Endothelial cell of umbilical vein (primary cell): ENCODE data around the gene CEP295NL. TPM values are rescaled to one million over a fixed set of nuclear protein-coding genes. Genes with fewer than 3 reads are reported as not detected.

Experiments used
- BruUV-seq: library from RNA; stranded (reverse); fragments of 400-500 nt; replicated peaks from 2 replicates; lab custom pipeline; 2021; lab: Mats Ljungman, UMichigan
- CTCF ChIA-PET: fragments of 300-600, 350-600 bp; sonication (Branson Sonifier 250); formaldehyde crosslinking; loops from one replicate; lab custom pipeline; 2021; ENCODE audit warnings: antibody characterized with exemption, inconsistent platforms; lab: Charles Lee
- POLR2A ChIA-PET: fragments of 300-600, 350-600 bp; sonication (Branson Sonifier 250); formaldehyde crosslinking; loops from one replicate; lab custom pipeline; 2021; ENCODE audit warnings: antibody characterized with exemption, inconsistent platforms; lab: Charles Lee
- DNase-seq: peaks from one replicate; pipeline ENCODE4 v3.0.0-alpha.2; 2011; ENCODE audit warnings: low read depth, low spot score
- FAIRE-seq: peaks from 2 replicates; lab custom pipeline; 2011; peaks lifted over from hg19 to GRCh38; lab: Jason Lieb, UNC
- H2AFZ ChIP-seq: 2 replicates; pipeline ENCODE4 v1.6.0; 2012; ENCODE audit warnings: low read depth, low read length, control low read depth, inconsistent platforms
- H3K27ac ChIP-seq: 2 replicates; pipeline ENCODE4 v1.5.1; 2011; ENCODE audit warnings: low read depth, mild to moderate bottlenecking, control low read depth, low read length, moderate library complexity; ENCODE audit not compliant: insufficient read depth
- H3K27me3 ChIP-seq, 2 experiments: 2 replicates each; pipeline versions ENCODE4 v1.6.0 to v1.6.1; 2011; ENCODE audit warnings: low read length in 2 of 2, mixed read lengths in 1 of 2; ENCODE audit not compliant: control insufficient read depth in 2 of 2, insufficient read depth in 2 of 2
- H3K36me3 ChIP-seq, 2 experiments: 2 replicates in 1 of 2; 3 replicates in 1 of 2; pipeline ENCODE4 v1.5.1; 2011; ENCODE audit warnings: low read length in 2 of 2, mild to moderate bottlenecking in 1 of 2, moderate library complexity in 1 of 2; ENCODE audit not compliant: control insufficient read depth in 2 of 2, insufficient read depth in 2 of 2; ENCODE audit errors: extremely low read depth in 1 of 2
- H3K4me1 ChIP-seq: 3 replicates; pipeline ENCODE4 v1.5.1; 2011; ENCODE audit warnings: mild to moderate bottlenecking, low read length; ENCODE audit not compliant: control insufficient read depth, insufficient read depth; ENCODE audit errors: extremely low read depth
- H3K4me2 ChIP-seq: 2 replicates; pipeline ENCODE4 v1.6.1; 2011; ENCODE audit warnings: low read length, control low read depth, mixed read lengths; ENCODE audit not compliant: insufficient read depth
- H3K4me3 ChIP-seq, 3 experiments: fragments of 200-600 bp in 1 of 3; sonication (generic), shearing (Covaris generic) in 1 of 3; replicated peaks in 1 of 3; 2 replicates each; pipeline ENCODE4 v1.5.1; 2011 to 2016; ENCODE audit warnings: control low read depth in 3 of 3, low read length in 3 of 3, mild to moderate bottlenecking in 2 of 3, inconsistent platforms in 1 of 3, low read depth in 1 of 3, moderate library complexity in 1 of 3; ENCODE audit not compliant: insufficient read depth in 1 of 3
- H3K79me2 ChIP-seq: 2 replicates; pipeline ENCODE4 v1.6.0; 2012; ENCODE audit warnings: low read length, inconsistent platforms; ENCODE audit not compliant: control insufficient read depth, insufficient read depth
- H3K9ac ChIP-seq: replicated peaks from 2 replicates; pipeline ENCODE3; 2011; ENCODE audit warnings: low read length, control low read depth; ENCODE audit not compliant: insufficient read depth; ENCODE audit errors: extremely low read depth
- H3K9me1 ChIP-seq: replicated peaks from 3 replicates; pipeline ENCODE4 v1.6.0; 2011; ENCODE audit warnings: mild to moderate bottlenecking, low read length; ENCODE audit not compliant: control insufficient read depth, insufficient read depth; ENCODE audit errors: extremely low read depth
- H3K9me3 ChIP-seq: replicated peaks from 2 replicates; pipeline ENCODE4 v1.5.1; 2012; ENCODE audit warnings: low read length, inconsistent platforms; ENCODE audit not compliant: control insufficient read depth, insufficient read depth
- H4K20me1 ChIP-seq: replicated peaks from 2 replicates; pipeline ENCODE3; 2011; ENCODE audit warnings: mild to moderate bottlenecking, low read length; ENCODE audit not compliant: control insufficient read depth, insufficient read depth; ENCODE audit errors: extremely low read depth
- EZH2 ChIP-seq: IDR thresholded peaks from 2 replicates; pipeline ENCODE4 v1.6.1; 2012; ENCODE audit warnings: borderline replicate concordance, low read depth, mild to moderate bottlenecking, moderate library complexity, low read length, inconsistent platforms; ENCODE audit not compliant: severe bottlenecking
- FOS ChIP-seq: IDR thresholded peaks from 2 replicates; pipeline ENCODE4 v1.6.1; 2011; ENCODE audit warnings: mild to moderate bottlenecking, low read length, moderate library complexity, borderline replicate concordance; ENCODE audit not compliant: insufficient read depth
- GATA2 ChIP-seq: IDR thresholded peaks from 2 replicates; pipeline ENCODE4 v1.7.0; 2011; ENCODE audit warnings: low read depth, mild to moderate bottlenecking, moderate library complexity, mixed read lengths, low read length; ENCODE audit not compliant: insufficient read length, insufficient read depth
- JUN ChIP-seq: IDR thresholded peaks from 2 replicates; pipeline ENCODE4 v1.6.1; 2011; ENCODE audit warnings: borderline replicate concordance, low read depth; ENCODE audit not compliant: insufficient read length, insufficient read depth
- MYC ChIP-seq: IDR thresholded peaks from one replicate; pipeline ENCODE4 v1.6.1; 2011; ENCODE audit warnings: mild to moderate bottlenecking, low read depth, low read length
- POLR2A ChIP-seq: IDR thresholded peaks from 2 replicates; pipeline ENCODE4 v1.6.1; 2012; ENCODE audit warnings: low read depth, mild to moderate bottlenecking, control low read depth, low read length
- POLR2AphosphoS5 ChIP-seq: IDR thresholded peaks from 2 replicates; pipeline ENCODE4 v1.6.1; 2012; ENCODE audit warnings: low read depth, mild to moderate bottlenecking, control low read depth, low read length, moderate library complexity; ENCODE audit not compliant: insufficient read depth
- dilution Hi-C: fragments of 300-500 bp; cut with MboI; formaldehyde crosslinking; loops from one replicate; pipeline ENCODE4 v1.15.0; 2019; ENCODE audit warnings: low sequenced_read_pairs; ENCODE audit not compliant: extremely low pct_ligation_motif_present
- intact Hi-C: fragments of 100-400 bp; cut with micrococcal nuclease; formaldehyde crosslinking; loops from one replicate; pipeline ENCODE4 v1.10.0; 2022
- polyA plus RNA-seq, 4 experiments: library from polyadenylated mRNA; depleted of rRNA in 3 of 4; stranded (reverse) in 3 of 4; unstranded in 1 of 4; fragments of >200 nt; gene quantifications; 2 replicates each; pipeline versions ENCODE4 v1.2.1 to v1.2.3, GENCODE V29; 2011 to 2012; ENCODE audit warnings: missing spikeins in 1 of 4
- total RNA-seq: library from RNA; stranded (reverse); gene quantifications from 2 replicates; pipeline ENCODE4 v1.2.3, GENCODE V29; 2021
- TF ChIP-seq, protein P1 (sequence below), 2 donors: IDR thresholded peaks; 1 replicate in 1 of 2; 2 replicates in 1 of 2; pipeline ENCODE4 v1.5.1; 2011; ENCODE audit warnings: low read length in 2 of 2, mild to moderate bottlenecking in 2 of 2, moderate library complexity in 2 of 2, control low read depth in 1 of 2, inconsistent platforms in 1 of 2, low read depth in 1 of 2; ENCODE audit not compliant: insufficient read depth in 1 of 2; ENCODE audit errors: extremely low read depth in 1 of 2
- TF ChIP-seq, protein P2 (sequence below): IDR thresholded peaks from 2 replicates; pipeline ENCODE4 v1.6.1; 2011; ENCODE audit not compliant: insufficient read depth, insufficient read length

Gene CEP295NL
- total and polyA plus RNA-seq, 2 donors (not counting 3 experiments of a cell fraction or from before 2014, with no cell fraction given) = 0.10 to 8.3 TPM

DNA sequence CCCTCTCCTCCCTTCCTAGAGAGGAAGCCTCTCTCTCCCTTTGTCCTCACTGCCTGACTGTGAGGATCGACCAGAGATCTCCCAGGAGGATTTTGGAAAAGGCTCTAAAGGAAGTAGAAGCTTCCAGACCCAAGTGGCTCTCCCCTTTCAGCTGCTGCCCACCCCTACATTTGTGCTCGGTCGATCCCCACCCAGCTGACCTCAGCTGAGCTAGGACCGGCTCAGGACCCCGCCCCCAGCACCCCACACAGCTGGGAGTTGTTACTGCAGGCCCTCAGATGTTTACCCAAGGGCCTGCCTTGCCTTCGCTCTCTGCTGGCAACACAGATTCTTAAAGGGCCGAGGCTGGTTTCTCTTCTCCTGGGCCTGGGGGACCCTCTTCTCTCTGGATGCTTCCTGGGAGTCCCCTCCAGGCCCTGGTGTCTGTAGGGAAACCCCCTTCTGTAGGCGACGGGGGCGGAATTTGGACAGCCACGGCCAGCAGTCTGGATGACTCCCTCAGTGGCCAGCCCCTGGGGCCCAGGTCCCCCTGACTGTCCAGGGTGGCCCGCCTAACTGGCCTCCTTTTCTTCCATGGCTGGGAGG, 49.1 kb upstream of the CEP295NL start:
- FAIRE-seq (no peak), DNase-seq (no peak)
- dilution Hi-C loops (no loop called here), intact Hi-C loops (no loop called here)
- H3K27ac ChIP-seq = no peak overlapping the region
- no peak overlapping the region for H3K4me2 ChIP-seq
- H3K4me3 ChIP-seq = no peak overlapping the region
- H3K27me3 ChIP-seq = no peaks in the 10 kb centered on the region
- BruUV-seq = no TSS peak
- H3K4me1 ChIP-seq = no peaks in the 10 kb centered on the region
- H3K9me1 ChIP-seq = no peaks in the 10 kb centered on the region
- no peaks in the 10 kb centered on the region for H4K20me1 ChIP-seq
- TF ChIP-seq, protein P1, sequence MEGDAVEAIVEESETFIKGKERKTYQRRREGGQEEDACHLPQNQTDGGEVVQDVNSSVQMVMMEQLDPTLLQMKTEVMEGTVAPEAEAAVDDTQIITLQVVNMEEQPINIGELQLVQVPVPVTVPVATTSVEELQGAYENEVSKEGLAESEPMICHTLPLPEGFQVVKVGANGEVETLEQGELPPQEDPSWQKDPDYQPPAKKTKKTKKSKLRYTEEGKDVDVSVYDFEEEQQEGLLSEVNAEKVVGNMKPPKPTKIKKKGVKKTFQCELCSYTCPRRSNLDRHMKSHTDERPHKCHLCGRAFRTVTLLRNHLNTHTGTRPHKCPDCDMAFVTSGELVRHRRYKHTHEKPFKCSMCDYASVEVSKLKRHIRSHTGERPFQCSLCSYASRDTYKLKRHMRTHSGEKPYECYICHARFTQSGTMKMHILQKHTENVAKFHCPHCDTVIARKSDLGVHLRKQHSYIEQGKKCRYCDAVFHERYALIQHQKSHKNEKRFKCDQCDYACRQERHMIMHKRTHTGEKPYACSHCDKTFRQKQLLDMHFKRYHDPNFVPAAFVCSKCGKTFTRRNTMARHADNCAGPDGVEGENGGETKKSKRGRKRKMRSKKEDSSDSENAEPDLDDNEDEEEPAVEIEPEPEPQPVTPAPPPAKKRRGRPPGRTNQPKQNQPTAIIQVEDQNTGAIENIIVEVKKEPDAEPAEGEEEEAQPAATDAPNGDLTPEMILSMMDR (IDR thresholded peaks at IDR 0.05; ENCODE audit: extremely low read depth in 1 of 2, insufficient read depth in 1 of 2, low read depth in 1 of 2, low read length in 2 of 2) = no peak
- TF ChIP-seq POLR2A = no peak
- TF ChIP-seq MYC = no peak
- TF ChIP-seq, protein P2, sequence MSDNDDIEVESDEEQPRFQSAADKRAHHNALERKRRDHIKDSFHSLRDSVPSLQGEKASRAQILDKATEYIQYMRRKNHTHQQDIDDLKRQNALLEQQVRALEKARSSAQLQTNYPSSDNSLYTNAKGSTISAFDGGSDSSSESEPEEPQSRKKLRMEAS = no peak
- no peak for TF ChIP-seq POLR2AphosphoS5
- no peak for TF ChIP-seq EZH2
- no peak for TF ChIP-seq GATA2
- TF ChIP-seq JUN = no peak
- TF ChIP-seq FOS = no peak
- no peaks in the 10 kb centered on the region for H3K36me3 ChIP-seq
- no peak overlapping the region for H3K9ac ChIP-seq
- POLR2A ChIA-PET = no interaction called here
- H3K79me2 ChIP-seq = no peaks in the 10 kb centered on the region
- H3K9me3 ChIP-seq = no peaks in the 10 kb centered on the region
- H2AFZ ChIP-seq = no peak overlapping the region
- CTCF ChIA-PET = interaction anchor here (1.0 to 3.2 kb wide), 3 partner anchors 12 to 86 kb away, joined by 3 to 12 read pairs (median 6); no protein-coding TSS in a partner anchor
